HepG2 (cell line): ENCODE results near the gene MSMP. TPM values are rescaled to one million over a fixed set of nuclear protein-coding genes. Genes with fewer than 3 reads are reported as not detected.
A peak's percentile ranks its signal among the peaks of the same experiment; 100 is the strongest.

Source experiments
- FOXA1 ChIP-seq, 2 experiments: fragments of 450-650 bp in 1 of 2; sonication (generic) in 1 of 2; formaldehyde crosslinking in 1 of 2; IDR thresholded peaks; 2 replicates each; pipeline versions ENCODE4 v1.4.0 to v1.6.1; 2016 to 2020; ENCODE audit warnings: missing genetic modification reagents in 1 of 2
- STAG1 ChIP-seq: sonication (generic); formaldehyde crosslinking; IDR thresholded peaks from 2 replicates; pipeline ENCODE4 v1.4.0; 2020; ENCODE audit warnings: missing genetic modification reagents
- ZNF883 ChIP-seq: sonication (generic); formaldehyde crosslinking; IDR thresholded peaks from 2 replicates; pipeline ENCODE4 v1.5.1; 2020; ENCODE audit warnings: mild to moderate bottlenecking, missing genetic modification reagents; ENCODE audit errors: not compliant biosample characterization
- polyA plus RNA-seq, 8 experiments: library from polyadenylated mRNA; depleted of rRNA in 3 of 8; stranded (reverse) in 7 of 8; unstranded in 1 of 8; fragments of >200 nt; fragmentation: Illumina TruSeq in 4 of 8; extraction: Trizol in 4 of 8; gene quantifications; 2 replicates each; pipeline versions ENCODE4 v1.2.1 to v1.2.3, GENCODE V29; 2011 to 2016; ENCODE audit warnings: low read depth in 4 of 8, missing spikeins in 1 of 8, mixed read lengths in 1 of 8; ENCODE audit not compliant: insufficient read depth in 1 of 8
- total RNA-seq, 5 experiments: library from RNA; depleted of rRNA; stranded (reverse); fragments of >200 nt; fragmentation: Illumina TruSeq; extraction: Trizol; gene quantifications; 2 replicates each; pipeline ENCODE4 v1.2.3, GENCODE V29; 2016; ENCODE audit warnings: low read depth in 1 of 5
- TF ChIP-seq, protein P1 (sequence below): sonication (generic); formaldehyde crosslinking; IDR thresholded peaks from 2 replicates; pipeline ENCODE4 v1.4.0; 2020; ENCODE audit warnings: missing genetic modification reagents
- TF ChIP-seq, protein P2 (sequence below): sonication (generic); formaldehyde crosslinking; IDR thresholded peaks from 2 replicates; pipeline ENCODE4 v1.4.0; 2020; ENCODE audit warnings: missing genetic modification reagents, low read depth, mild to moderate bottlenecking, borderline replicate concordance
- TF ChIP-seq, protein P3 (sequence below): IDR thresholded peaks from 2 replicates; pipeline ENCODE4 v1.6.1; 2018; ENCODE audit warnings: missing genetic modification reagents, mild to moderate bottlenecking, missing compliant biosample characterization
- TF ChIP-seq, protein P4 (sequence below): sonication (generic); formaldehyde crosslinking; IDR thresholded peaks from 2 replicates; pipeline ENCODE4 v1.9.0; 2021; ENCODE audit warnings: missing genetic modification reagents, borderline replicate concordance
- TF ChIP-seq, protein P5 (sequence below): sonication (generic); formaldehyde crosslinking; IDR thresholded peaks from 2 replicates; pipeline ENCODE4 v1.4.0; 2020; ENCODE audit warnings: mild to moderate bottlenecking, missing genetic modification reagents

Gene MSMP
- total and polyA plus RNA-seq, 2 of the 13 experiments (the other 11 are each of a cell fraction or from before 2014, with no cell fraction given): 0.24 to 0.46 TPM

DNA sequence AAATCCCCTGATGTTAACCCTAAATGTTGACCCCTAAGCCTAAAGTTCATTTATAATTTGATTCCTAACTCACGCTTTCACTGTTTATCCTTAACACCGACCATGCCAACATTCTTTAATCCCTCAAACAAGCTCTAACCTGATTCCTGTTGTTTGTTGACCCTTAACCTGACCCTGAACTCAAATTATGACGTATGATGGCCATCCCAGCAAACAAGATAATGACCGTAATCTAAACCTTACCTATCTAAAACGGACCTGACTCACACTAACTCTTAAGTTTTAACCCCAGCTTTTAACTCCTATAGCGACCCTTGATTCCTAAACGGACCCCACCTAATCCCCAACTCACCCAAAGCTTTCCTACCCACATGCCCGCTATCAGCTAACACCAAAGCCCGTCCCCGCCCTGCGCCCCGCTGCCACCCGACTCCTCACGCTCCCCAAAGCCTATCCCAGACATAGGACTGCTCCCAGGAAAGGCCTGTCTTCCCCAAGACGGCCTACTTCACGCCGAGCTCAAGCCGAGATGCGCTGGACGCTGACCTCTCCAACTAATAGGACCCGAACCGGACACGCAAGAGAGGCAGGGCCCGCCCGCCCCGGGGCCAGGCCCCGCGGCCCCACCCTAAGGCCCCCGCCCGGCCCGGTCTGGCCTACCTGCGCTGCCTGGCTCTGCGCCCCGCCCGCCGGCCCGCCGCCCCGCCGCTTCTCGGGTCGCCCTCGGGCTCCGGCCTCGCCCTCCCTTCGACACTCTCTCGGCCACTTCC lies 22.5 kb downstream of the MSMP start (continued):
- TF ChIP-seq, protein P1, sequence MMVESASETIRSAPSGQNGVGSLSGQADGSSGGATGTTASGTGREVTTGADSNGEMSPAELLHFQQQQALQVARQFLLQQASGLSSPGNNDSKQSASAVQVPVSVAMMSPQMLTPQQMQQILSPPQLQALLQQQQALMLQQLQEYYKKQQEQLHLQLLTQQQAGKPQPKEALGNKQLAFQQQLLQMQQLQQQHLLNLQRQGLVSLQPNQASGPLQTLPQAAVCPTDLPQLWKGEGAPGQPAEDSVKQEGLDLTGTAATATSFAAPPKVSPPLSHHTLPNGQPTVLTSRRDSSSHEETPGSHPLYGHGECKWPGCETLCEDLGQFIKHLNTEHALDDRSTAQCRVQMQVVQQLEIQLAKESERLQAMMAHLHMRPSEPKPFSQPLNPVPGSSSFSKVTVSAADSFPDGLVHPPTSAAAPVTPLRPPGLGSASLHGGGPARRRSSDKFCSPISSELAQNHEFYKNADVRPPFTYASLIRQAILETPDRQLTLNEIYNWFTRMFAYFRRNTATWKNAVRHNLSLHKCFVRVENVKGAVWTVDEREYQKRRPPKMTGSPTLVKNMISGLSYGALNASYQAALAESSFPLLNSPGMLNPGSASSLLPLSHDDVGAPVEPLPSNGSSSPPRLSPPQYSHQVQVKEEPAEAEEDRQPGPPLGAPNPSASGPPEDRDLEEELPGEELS (CRISPR knock-in tag): peak; percentile 53; the same call in 1 of the 2 replicates
- TF ChIP-seq STAG1 (CRISPR knock-in tag) (no peak), FOXA1 (IDR thresholded peaks at IDR 0.05) (no peak), FOXA1 (CRISPR knock-in tag; IDR thresholded peaks at IDR 0.05) (0 out of 2 replicates have a peak, but pooled peaks have one; percentile 8), ZNF883 (CRISPR knock-in tag) (no peak)
- TF ChIP-seq, protein P2, sequence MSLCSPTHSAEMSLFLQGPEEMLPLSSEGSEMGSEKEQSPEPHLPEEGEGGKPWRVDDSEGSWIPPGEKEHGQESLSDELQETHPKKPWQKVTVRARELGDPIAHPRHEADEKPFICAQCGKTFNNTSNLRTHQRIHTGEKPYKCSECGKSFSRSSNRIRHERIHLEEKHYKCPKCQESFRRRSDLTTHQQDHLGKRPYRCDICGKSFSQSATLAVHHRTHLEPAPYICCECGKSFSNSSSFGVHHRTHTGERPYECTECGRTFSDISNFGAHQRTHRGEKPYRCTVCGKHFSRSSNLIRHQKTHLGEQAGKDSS (CRISPR knock-in tag): 0 out of 2 replicates have a peak, but pooled peaks have one; percentile 63
- TF ChIP-seq, protein P3, sequence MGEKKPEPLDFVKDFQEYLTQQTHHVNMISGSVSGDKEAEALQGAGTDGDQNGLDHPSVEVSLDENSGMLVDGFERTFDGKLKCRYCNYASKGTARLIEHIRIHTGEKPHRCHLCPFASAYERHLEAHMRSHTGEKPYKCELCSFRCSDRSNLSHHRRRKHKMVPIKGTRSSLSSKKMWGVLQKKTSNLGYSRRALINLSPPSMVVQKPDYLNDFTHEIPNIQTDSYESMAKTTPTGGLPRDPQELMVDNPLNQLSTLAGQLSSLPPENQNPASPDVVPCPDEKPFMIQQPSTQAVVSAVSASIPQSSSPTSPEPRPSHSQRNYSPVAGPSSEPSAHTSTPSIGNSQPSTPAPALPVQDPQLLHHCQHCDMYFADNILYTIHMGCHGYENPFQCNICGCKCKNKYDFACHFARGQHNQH (CRISPR knock-in tag): no peak
- TF ChIP-seq, protein P4, sequence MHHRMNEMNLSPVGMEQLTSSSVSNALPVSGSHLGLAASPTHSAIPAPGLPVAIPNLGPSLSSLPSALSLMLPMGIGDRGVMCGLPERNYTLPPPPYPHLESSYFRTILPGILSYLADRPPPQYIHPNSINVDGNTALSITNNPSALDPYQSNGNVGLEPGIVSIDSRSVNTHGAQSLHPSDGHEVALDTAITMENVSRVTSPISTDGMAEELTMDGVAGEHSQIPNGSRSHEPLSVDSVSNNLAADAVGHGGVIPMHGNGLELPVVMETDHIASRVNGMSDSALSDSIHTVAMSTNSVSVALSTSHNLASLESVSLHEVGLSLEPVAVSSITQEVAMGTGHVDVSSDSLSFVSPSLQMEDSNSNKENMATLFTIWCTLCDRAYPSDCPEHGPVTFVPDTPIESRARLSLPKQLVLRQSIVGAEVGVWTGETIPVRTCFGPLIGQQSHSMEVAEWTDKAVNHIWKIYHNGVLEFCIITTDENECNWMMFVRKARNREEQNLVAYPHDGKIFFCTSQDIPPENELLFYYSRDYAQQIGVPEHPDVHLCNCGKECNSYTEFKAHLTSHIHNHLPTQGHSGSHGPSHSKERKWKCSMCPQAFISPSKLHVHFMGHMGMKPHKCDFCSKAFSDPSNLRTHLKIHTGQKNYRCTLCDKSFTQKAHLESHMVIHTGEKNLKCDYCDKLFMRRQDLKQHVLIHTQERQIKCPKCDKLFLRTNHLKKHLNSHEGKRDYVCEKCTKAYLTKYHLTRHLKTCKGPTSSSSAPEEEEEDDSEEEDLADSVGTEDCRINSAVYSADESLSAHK (CRISPR knock-in tag): no peak
- TF ChIP-seq, protein P5, sequence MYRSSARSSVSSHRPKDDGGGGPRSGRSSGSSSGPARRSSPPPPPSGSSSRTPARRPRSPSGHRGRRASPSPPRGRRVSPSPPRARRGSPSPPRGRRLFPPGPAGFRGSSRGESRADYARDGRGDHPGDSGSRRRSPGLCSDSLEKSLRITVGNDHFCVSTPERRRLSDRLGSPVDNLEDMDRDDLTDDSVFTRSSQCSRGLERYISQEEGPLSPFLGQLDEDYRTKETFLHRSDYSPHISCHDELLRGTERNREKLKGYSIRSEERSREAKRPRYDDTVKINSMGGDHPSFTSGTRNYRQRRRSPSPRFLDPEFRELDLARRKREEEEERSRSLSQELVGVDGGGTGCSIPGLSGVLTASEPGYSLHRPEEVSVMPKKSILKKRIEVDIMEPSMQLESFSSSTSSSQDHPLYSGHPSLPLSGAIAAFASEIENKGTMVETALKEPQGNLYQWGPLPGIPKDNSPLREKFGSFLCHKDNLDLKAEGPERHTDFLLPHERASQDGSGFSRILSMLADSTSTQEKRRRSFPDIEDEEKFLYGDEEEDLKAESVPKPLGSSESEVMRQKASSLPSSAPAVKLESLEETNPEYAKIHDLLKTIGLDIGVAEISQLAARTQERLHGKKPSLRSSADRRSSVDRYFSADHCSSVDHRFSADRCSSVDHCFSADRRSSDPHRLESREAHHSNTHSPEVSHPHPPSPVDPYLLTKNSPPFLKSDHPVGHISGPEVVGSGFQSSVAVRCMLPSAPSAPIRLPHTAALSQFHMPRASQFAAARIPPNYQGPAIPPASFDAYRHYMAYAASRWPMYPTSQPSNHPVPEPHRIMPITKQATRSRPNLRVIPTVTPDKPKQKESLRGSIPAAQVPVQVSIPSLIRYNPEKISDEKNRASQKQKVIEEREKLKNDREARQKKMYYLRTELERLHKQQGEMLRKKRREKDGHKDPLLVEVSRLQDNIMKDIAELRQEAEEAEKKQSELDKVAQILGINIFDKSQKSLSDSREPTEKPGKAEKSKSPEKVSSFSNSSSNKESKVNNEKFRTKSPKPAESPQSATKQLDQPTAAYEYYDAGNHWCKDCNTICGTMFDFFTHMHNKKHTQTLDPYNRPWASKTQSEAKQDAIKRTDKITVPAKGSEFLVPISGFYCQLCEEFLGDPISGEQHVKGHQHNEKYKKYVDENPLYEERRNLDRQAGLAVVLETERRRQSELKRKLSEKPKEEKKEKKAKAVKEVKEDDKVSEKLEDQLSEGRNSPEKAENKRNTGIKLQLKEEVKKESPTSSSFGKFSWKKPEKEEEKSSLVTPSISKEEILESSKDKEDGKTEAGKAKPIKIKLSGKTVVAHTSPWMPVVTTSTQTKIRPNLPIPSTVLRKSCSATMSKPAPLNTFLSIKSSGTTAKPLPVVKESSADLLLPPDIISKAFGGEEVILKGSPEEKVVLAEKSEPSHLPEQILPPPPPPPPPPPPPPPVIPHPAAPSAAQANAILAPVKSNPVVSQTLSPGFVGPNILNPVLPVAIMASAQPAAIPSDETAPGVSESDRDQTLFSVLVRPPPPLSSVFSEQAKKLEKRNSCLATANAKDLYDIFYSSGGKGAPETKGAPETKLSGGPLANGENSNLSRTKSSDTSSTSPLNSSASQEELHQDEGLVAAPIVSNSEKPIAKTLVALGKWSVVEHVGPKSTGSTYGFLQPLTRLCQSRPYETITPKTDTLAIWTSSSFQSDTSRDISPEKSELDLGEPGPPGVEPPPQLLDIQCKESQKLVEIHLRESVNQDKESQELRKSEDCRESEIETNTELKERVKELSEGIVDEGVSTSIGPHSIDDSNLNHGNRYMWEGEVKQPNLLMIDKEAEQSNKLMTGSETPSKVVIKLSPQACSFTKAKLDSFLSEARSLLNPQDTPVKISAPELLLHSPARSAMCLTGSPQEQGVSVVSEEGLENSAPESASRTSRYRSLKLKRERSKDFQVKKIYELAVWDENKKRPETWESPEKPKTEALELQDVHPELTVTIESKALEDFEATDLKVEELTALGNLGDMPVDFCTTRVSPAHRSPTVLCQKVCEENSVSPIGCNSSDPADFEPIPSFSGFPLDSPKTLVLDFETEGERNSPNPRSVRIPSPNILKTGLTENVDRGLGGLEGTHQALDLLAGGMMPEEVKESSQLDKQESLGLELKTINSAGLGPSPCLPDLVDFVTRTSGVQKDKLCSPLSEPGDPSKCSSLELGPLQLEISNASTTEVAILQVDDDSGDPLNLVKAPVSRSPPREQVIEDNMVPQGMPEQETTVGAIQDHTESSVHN (CRISPR knock-in tag): 0 out of 2 replicates have a peak, but pooled peaks have one; percentile 52
